Adipose tissue (tissue), 3 donors: Measurements from ENCODE around the gene SULF2. TPM values are rescaled to one million over a fixed set of nuclear protein-coding genes. Genes with fewer than 3 reads are reported as not detected.

Experiments
- H3K27ac ChIP-seq: one replicate; pipeline ENCODE4 v1.5.1; 2013; ENCODE audit warnings: low read depth, low read length
- WGBS, 3 donors: extraction: QIAGEN DNeasy Blood & Tissue Kit; methylation state at CpG; one replicate each; pipeline ENCODE4 v1.1.7; 2013; 5-methylcytosine and 5-hydroxymethylcytosine counted together
- polyA plus RNA-seq, 3 donors: library from polyadenylated mRNA; stranded (reverse); fragments of 200-250 nt; gene quantifications; one replicate each; pipeline ENCODE4 v1.2.3, GENCODE V29; 2013
- donor health status: healthy with polysubstance abuse.
- donor health status: Bipolar disorder and iron deficiency.
- donor health status: healthy.

The SULF2 gene
- polyA plus RNA-seq, 3 donors: 8.1 to 57.0 (median 41.0) TPM

DNA sequence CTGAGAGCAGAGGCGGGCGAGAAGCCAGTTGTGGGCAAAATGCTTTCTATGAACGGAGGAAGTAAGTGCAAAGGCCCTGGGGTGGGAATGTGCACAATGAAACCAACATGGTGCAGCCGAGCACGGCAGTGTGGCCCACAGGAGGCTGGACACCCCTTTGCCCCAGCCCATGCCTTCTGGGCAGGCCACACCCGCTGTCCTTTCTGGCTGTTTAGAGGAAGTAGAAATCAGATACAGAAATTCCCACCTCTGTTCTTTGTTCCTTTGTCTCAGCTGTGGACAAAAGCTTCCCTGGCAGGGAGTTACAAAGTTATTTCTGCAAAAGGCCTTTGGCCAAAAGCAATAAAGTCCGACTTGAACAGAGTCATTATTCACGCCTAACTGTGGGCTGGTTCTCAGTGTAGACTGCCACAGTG, 11.9 kb downstream of the SULF2 start:
- no peak overlapping the region for H3K27ac ChIP-seq
- 58 to 75% (median 63%) methylated on average over 8 of the region's 8 CpGs for WGBS, 3 donors

DNA sequence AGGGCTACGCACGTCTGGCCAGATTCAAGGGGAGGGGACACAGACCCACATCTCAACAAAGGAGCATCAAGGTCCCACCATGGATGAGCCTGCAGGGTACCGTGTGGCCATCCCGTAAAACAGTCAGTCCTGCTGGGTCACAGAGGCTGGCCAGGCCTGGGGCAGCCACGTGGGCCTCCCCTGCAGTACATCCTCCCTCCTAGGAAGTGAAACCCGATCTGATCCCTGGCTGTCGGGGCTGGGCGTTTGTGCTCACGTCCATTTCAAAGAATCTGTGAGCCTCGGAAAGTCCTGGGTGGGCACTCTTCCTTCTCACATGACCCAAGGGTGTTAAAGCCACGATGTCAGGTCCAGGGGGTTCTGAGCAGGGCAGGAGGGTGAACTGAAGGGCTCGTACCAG, 14.3 kb downstream of the SULF2 start:
- 75 to 79% (median 78%) methylated on average over 12 of the region's 12 CpGs for WGBS, 3 donors
- H3K27ac ChIP-seq: no peak overlapping the region

DNA sequence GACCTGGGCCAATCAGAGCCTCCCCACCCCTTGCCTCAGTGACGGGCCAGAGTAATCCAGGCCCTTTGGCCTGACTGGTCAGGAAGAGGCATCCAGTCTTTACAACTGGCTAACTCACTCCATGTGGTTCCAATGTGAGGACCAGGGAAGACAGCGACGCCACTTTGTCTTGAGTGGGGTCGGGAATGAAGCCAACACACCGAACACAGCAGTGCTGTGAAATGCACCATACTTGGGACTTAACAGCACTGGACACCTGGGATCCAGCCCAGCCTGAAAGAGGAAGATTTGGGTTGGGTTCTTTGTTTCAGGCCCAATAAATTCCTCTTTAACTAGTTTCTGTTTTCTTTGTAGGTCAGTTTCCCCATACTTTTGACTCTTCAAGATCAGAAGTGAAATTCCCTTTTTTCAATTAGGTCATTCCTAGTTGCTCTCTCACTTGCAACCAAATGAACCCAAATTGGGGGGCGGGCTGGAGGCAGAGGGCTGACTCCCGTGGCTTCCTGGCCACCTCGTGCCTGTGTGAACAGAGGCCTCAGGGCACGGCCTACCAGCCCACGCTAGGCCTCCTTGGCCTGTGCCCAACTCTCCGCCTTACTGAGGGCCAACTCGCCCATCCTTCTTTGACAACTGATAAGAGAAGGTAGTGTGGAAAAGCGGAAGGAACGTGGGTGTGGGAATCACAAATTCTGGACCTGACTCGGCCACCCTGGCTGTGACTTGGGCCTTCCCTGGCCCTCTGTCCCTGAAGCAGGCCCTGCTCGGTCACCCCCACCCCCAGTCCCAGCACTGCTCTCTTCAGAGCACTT, 17.1 kb downstream of the SULF2 start:
- H3K27ac ChIP-seq: no peak overlapping the region
- WGBS, 3 donors: 62 to 69% (median 63%) methylated on average over 16 of the region's 16 CpGs

DNA sequence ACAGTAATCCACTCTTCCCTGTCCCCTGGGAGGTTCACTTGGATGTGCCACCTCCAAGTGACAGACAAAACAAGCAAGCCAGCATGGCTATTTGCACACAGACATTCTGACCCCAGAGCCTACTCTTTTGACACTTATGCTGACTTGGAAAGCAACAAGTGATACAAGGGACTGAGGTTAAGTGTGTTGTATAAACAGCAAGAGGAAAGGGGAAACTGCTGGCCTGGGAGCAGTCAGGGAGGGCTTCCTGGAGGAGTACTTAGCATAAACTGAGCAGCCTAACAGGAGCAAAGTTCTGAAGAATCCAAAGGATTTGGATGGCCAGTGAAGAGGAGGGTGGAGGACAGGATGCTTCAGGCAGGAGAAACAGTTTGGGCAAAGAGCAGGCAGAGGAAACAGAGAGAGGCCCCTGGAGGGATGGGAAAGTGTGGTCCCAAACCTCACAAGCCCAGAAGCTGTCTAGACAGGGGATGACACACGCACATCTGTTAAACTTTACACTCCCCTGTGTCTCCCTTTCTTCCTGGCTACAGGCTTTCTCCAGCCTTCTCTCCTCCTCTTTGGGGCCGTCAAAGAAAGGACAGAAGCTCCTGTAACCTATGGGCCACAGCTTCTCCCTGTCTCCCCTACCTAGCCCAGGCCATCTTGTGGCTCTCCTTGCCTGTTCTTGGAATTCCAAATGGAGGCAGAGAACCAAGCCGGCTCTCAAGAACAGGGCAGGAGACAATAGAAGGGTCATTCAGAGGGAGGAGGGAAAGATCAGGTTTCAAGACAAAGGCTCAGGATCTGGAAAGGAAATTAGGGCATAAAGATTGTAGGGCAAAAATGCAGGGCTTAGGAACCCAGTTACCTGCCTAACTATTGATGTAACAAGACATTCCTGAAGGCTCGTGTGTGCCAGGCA, 19.3 kb downstream of the SULF2 start:
- WGBS, 3 donors: 48 to 68% (median 54%) methylated on average over 4 of the region's 4 CpGs
- no peak overlapping the region for H3K27ac ChIP-seq

DNA sequence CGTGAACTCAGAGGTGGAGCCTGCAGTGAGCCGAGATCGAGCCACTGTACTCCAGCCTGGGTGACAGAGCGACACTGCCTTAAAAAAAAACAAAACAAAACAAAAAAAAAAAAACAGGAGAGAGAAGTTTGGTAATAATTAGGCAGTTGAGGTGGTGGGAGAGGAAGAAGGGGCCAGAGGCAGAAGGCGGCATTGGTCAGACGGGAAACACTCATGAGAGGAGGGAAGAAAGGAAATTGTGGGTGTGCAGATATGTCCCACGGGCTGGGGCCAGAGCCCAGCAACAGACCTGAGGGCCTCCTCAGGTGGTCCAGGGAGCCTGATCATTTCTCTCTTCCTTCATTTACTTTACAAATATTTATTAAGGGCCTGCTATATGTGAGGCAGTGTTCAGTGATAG, 20.0 kb downstream of the SULF2 start:
- no peak overlapping the region for H3K27ac ChIP-seq
- WGBS, 3 donors: 54 to 77% (median 65%) methylated on average over 7 of the region's 7 CpGs

DNA sequence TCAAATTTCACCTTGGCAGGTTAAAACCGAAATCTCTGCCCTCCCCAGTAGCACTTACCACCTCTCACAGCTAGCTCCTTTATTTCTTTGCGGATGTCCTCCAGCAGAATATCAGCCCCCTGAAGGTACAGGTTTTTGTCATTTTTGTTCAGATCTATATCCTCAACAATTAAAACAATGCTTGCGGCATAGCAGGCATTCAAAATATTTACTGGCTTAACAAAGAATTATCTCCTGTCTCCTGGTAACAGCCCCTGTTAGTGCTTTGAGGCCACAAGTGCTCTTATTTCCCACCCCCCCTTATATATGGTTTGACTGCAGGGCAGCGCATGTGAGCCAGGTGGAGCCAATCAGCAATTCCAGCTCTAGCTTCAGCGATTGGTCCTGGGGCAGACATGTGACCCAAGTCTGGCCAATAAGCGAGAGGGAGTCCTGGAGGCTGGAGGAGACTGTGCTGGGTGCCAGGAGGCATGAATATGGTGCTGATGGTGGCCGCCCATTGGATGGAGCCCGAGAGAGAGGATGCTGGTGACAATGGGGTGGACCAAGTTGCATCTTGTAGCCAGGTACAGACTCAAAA, 21.0 kb downstream of the SULF2 start:
- no peak overlapping the region for H3K27ac ChIP-seq
- 82 to 99% (median 84%) methylated on average over 8 of the region's 8 CpGs for WGBS, 3 donors

DNA sequence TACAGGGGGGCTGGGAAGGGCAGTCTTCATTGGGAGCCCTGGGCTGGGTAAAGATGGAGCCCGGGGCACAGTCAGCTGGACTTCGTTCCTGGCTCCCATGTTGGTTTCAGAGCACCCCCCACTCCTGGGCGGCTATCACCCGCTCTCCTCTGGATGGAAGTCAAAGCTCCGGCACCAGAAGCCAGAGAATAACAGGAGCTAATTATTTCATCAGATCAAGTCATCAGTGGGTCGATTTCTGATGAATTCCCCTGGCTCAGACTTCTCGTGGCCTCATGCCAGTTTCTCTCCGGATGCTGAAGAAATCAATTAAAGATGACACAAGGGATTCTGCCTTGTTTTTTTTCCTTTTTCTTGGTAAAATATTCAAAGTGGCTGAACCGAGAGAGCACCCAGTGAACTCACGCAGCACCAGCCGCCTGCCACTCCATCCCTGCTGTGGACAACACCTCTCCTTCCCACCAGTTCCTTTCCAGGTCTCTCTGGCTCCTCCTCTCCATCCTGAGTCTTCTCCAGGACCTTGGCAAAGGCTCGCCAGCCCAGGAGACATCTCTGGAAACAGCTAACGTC, 22.5 kb downstream of the SULF2 start:
- H3K27ac ChIP-seq: no peak overlapping the region
- 34 to 43% (median 35%) methylated on average over 13 of the region's 13 CpGs for WGBS, 3 donors

DNA sequence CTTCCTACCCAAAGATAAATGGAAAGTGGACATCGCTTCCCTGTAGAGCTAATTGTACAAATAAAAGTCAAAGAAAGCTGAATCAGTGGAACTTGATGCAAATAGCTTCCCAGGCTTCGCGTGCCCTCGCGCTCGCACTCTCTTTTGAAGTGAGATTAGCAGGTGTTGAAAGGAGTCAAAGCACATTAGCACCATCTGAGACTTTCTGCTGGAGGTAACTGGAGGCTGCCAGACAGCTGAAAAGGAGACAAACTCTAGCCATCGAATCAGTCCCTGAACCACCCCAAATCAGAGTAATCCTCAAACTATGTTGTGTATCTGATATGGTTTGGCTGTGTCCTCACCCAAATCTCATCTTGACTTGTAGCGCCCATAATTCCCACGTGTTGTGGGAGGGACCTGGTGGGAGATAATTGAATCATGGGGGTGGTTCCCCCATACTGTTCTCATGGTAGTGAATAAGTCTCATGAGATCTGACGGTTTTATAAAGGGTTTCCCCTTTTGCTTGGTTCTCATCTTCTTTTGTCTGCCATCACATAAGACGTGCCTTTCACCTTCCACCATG, 23.7 kb downstream of the SULF2 start:
- no peak overlapping the region for H3K27ac ChIP-seq
- 38 to 87% (median 83%) methylated on average over 11 of the region's 11 CpGs for WGBS, 3 donors

DNA sequence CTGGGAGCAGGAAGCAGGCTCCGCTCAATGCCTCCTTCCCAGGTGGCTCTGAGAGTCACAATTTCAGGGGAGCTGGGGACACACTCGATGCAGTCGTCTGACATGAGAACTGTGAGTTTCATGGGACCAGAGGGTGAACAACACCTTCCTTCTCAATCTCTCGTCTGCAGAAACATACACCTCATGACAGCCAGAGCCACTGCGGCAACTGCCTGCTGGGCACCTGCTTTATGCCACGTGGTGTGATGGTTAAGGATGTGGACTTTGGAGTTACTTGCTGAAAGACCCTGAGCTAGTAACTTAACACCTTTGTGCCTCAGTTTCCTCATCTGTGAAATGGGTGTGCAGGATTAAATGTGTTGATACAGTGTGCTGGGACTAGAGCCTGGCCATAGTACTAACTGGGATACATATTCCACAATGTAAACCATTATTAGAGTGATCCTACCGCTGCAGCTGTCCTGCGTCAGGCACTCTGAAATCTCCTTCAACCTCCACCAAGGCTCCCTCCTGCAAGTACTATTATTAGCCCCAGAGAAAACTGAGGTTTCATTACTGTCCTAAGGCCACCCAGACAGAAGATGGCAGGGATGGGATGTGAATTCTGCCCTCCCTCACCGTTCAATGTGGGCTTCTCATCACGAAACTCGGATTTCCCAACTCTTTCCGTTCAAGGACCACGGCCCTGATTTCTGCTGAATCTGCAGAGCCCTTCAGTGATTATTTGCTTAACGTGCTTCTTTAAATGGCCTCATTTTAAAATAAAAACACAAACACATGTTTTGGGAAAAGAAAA, 24.4 kb downstream of the SULF2 start:
- no peak overlapping the region for H3K27ac ChIP-seq
- WGBS, 3 donors: 60 to 83% (median 81%) methylated on average over 14 of the region's 14 CpGs

DNA sequence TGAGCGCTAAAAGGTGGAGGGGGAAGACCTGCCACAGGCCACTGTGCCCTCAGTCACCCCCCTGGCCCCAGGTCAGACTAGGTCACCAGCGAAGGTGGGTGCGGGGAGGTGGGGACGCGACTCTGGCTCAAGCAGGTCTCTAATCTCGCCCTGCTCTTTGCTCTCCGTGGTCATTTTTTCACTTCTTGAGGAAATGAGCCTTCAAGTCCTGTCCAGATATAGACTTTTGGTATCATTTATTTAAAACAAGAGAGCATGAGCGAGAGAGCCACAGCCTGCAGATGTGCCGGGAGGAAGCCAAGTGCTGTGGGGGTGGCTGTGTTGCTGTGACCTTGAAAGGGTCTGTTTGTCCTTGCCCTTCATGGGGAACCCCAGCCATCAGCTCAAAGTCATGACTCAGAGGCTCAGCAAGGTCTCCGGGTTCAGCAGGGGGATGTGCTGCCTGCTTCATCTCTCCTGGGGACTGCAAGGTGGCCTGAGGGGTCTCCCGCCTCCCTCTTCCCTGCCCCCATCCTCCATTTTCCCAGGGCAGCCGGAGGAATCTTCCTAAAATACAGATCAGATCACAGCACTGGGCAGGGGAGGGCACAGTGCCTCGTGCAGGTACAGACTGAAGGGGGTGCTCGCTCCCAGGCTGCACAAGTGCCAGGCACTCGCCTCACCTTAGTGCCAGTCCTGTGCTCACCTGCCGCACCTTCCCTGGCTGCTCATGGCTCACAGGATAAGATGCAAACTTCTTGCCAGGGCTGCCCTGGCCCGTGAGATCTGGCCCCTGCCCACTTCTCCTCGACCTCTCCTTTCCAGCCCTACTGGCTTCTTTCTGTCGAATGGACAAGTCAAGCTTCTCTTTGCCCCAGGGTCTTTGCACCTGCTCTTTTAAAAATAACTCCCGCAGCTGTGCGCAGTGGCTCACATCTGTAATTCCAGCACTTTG, 26.5 kb downstream of the SULF2 start:
- 59 to 87% (median 82%) methylated on average over 20 to 21 of the region's 21 CpGs for WGBS, 3 donors

DNA sequence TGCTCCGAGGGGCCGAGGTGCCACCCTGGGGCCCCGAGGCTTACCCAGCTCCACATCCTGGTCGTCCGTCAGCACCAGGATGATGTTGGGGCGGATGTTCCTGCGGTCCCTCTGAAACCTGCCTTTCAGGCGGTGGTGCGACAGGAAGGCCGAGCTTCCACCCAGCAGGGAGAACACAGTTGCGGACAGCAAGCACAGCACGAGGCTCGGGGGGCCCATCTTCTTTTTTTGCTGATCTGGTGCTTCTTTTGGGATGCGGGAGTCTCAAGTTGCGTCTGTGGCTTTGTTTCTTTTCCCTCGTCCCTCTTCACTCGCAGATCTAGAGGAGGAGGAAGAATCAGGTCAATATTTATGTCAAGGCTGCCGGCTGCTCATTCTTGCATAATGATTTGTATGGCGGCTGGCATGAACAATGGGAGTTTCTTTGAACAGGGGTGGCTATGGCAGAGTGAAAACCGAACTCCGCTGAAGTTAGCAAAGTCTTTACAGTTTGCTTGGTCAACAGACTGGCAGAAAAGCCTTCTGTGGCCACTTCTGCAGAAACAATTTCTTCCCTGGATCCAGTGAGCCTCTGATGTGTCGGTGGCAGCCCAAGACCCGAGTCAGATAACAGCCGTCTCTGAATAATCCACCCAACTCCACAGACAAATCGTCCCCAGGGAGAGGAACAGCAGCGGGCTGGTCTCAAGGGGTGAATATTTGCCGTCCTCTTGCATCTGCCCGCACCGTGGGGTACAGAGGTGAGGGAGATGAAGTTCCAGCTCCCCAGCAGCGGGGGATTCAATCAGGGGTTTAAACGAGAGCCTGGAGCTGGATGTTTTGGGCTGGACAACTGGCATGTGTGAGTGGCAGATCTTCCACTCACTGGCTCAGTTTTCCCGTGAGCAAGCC, 27.9 kb downstream of the SULF2 start:
- WGBS, 3 donors: 63 to 89% (median 88%) methylated on average over 32 of the region's 32 CpGs
- no peak overlapping the region for H3K27ac ChIP-seq

More for the DNA sequence above, 26.5 kb downstream of the SULF2 start:
- H3K27ac ChIP-seq: no peak overlapping the region

DNA sequence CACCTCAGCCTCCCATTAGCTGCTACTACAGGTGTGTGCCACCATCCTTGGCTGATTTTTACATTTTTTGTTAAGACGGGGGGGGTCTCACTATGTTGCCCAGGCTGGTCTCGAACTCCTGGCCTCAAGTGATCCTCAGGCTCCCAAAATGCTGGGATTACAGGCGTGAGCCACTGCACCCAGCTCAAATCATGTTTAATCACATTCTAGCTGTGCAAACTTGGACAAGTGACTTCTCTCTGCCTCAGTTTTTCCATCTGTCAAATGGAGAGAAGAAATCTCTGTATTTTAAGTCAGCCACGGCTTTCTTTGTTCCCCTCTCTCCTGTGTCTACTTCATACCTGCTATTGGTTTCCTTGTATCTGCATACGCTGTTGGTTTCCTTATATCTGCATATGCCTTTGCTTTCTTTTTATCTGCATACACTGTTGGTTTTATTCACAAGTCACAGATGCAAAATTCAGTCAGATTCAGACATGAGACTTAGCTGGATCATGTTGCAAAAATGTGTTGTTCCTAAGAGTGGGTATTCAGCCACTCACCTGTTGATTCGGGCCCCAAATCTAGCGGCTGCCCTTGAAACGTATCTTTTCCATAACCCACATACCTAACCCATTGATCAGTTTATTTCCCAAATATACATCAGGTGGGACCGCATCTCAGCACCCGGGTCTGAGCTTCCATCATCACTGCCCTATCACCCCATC, 30.2 kb downstream of the SULF2 start:
- no peak overlapping the region for H3K27ac ChIP-seq
- WGBS, 3 donors: 85 to 97% (median 96%) methylated on average over 10 of the region's 10 CpGs

DNA sequence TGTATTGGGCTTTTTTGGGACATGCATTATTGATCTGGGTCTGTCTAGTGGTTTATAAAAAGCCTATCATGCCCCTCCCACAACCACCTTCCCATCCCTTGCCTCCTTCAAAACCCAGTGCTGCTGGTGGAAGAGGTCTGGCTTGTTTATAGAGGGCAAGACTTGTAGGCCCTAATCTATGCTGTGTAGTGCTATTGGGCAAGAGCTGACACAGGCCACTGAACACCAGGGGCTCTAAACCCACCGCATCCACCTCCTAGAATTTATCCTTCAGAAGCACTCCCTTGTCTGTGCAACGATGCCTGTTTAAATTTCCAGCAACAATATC, 30.9 kb downstream of the SULF2 start:
- WGBS, 3 donors: 88 to 97% (median 95%) methylated on average over 2 of the region's 2 CpGs

DNA sequence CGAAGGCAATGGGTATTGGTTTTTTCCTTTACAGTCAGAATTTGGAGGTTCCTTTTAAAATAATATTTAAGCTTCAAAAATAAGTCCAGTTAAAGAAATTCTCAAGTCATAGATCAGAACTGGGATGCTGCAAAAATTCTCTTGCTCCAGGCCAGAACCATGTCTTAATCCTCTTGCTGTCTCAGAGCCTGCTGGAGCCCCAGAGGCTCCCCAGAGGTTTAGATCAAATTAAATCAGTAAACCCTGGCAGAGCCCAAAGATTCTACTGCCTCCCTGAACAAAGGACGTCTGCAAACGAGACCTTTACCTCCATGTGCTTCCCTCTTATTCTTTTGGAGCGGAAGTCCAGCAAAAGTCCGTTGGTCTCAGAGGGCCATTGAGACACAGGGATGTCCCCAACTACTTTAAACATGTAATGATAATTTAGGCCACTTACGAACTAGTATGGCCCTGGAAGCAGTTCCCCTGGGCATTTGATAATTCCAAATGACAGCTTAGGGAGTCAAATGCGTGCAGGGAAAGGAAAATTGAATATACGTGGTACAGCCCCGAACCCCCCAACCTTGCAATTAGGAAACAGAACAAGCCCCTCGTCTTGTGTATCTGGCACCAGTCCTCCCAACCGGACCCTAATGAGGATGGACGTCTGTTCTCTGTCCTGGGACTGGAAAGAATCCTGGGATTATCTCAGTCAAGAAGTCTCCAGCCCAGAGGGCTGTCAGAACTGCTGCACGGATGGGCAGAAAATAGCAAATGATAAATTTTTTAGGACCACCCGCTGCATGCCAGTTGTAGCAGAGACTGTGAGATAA, 31.5 kb downstream of the SULF2 start:
- H3K27ac ChIP-seq: no peak overlapping the region
- WGBS, 3 donors: 70 to 80% (median 74%) methylated on average over 14 of the region's 14 CpGs

More for the DNA sequence above, 30.9 kb downstream of the SULF2 start:
- H3K27ac ChIP-seq: no peak overlapping the region

DNA sequence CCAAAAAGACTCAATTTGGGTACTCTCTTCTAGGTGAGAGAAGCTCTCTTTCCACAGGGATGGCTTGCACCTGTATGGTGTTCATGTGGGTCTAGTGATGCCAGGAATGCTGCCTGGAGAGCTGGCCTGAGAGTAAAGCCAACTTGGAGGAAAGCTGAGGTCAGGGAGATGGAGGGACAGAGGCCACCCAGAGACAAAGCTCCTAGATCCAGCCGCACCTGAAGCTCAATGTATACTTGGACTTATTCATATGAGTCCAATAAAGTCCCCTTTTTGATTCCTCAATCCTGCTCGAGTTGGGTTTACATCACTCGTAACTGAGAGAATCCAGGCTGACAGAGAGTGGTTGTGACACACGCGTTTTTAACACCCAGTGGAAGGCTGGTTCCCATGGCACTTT, 33.8 kb downstream of the SULF2 start:
- no peak overlapping the region for H3K27ac ChIP-seq
- 81 to 87% (median 82%) methylated on average over 5 of the region's 5 CpGs for WGBS, 3 donors
